Activated CD8-positive, alpha-beta memory T cell treated with anti-CD3 and anti-CD28 coated beads, Interleukin-2, amount 50 U/mL, for 48 hours (primary cell): ENCODE results near the gene NCDN.
A peak's percentile ranks its signal among the peaks of the same experiment; 100 is the strongest.

Experiments used
- DNase-seq: peaks from one replicate; pipeline ENCODE4 v3.0.0-alpha.2; 2020

The NCDN gene

DNA sequence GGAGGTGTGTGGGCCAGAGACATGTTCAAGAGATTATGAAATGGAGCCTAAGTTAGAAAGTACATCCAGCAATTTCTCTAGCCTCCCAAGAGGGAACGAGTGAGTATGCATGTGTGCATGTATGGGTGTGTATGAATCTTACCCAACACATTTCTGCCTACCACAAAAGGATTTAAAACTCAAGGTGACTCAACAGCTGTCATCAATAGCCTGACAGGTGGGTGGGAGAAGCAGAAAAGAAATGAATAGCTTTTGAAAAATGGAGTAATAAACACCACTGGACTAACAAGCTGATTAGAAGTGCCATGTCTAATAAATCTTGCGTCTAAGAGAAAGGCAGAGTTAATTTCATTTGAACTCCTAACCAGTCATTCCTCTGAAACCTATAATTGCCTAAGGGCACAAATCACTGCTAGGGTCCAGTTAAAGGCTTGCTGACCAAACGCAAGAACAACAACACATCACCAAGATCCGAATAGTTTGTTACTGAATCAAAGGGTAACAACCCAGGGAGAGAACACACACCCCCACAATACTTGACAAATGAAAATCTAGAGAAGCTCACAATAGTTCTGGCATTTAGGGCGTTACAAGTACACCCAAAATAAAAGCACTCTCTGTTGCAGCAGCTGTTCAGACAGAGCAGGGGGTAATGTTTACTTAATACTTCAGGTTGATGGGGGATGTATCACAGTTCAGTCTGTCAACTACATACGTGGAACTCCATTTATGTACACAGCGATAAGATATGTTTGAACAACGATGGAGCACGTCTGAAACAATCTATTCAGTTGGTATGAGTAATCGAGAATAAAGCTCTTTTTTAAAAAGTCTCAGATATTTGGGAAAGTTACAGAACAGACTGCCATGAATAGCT lies 1.8 kb upstream of the NCDN start:
- DNase-seq, result no peak

DNA sequence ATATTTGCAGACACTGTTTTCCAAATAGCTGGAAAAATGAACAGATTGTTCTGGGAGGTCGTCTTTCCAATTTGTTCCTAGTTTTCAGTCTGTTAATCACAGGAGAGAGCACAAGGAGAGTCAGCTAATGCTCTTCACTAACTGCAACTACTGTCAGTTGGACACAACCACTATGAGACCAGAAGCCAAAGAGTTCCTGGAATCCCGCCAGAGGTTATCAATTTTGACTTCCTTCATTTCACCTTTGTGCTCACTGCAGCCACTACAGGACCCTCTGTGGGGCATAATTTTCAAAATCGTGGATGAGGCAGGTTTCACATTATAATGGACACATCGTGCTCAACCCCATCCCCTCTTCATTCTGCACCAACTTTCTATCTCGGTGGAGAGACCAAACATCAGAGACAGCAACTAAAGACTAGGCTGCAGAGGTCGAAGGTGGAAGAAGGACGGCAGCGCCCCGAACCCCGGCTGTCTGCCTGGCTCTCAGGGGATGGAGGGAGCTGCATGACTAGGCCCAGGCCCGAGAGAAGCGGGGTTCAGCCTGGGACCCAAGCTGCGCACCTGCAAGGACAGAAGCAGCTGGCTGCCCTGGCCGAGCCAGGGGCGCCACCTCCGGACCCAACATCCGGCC lies 998 bp upstream of the NCDN start:
- DNase-seq, result no peak

DNA sequence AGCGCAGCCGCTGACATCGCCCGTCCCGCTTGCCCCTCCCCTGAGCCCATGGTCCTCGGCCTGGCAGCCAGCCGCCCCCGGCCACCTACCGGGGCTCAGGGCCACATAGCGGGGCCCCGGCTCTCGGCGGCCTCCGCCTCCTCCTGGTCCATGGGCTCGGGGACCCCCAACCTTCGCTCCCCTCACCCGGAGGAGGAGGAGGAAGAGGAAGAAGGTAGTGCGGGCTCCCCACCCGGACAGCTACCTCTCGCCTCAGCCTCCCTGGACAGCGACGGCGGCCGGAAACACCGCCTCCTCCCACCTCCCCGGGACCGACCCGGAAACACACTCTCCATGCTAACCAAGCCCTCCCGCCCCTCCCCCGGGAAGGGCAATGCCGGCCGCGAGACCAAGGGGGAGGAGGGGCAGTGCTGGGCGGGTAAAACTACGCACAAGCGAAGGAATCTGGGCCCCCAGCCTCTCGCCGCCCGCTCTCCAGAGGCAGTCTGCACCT lies 435 bp upstream of the NCDN start, which contains the start of gene KIAA0319L:
KIAA0319L (minus strand) TSS at position 286 of the 493 bp plus-strand sequence. CDS start 2,912 bp downstream, outside the sequence.
- no peak for DNase-seq

DNA sequence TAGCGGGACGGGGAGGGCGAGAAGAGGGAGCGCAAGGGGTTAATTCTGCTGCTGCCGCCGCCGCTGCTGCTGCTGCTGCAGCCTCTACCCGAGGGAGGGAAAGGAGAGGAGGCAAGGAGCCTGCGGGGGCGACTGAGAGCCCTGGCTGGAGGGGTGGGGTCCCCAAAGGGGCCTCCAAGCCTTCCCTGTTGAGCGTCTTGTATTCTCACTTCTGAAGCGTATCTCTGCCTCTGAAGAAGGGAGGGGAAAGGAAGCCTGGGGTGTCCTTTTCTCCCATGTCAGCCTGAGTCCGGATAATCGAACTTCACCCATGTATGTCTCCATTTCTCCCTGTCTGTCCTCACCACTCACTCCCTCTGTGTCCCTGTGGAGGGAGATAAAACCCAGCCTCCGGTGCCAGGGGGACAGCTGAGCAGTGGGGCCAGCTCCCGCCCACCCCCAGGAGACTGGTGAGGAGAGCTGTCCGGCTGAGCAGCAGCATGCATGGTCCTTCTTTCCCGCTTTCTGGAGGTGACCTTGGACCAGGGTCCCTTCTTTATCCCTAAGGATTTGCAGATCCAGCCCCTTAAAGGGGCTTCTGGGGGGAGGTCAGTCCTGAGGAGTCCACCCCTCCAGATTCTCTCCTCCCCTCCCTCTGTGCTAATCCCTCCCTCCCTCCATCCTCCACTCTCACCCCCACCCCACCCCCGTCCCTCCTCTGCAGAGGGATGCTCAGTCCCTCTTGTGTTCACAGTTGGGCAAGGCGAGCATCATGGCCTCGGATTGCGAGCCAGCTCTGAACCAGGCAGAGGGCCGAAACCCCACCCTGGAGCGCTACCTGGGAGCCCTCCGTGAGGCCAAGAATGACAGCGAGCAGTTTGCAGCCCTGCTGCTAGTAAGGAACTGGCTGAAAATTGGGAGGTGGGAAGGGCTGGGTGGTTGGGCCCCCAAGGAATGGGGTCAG lies 1.0 kb downstream of the NCDN start:
- no peak for DNase-seq

DNA sequence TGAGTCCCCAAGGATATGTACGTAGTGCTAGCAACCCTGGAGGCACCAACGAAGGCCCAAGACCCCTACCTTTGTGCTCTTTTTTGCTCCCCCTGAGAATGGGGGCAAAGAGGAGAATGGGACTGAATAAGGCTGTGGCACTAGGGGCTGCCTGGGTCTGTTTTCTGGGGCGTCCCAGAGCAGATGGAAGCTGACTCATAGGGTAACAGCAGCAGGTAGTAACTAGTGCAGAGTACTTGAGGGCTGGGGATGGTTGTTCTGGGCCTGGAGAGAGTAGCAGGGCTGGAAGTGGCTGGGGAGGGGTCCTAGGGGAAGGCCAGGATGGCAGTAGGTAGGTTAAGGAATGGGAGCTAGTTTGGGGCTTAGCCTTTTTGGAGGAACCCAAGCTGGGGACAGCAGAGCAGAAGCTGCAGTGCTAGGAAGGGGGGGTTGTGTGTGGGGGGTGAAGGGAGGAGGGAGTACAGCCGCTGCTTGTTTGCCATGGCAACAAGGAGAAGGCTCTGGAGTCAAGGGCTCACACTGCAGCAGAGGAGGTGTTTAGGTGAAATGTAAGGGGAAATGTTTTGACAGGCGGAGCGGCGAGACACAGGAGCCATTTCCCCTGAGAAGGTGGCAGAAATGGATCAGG lies 1.8 kb downstream of the NCDN start:
- DNase-seq, result no peak

DNA sequence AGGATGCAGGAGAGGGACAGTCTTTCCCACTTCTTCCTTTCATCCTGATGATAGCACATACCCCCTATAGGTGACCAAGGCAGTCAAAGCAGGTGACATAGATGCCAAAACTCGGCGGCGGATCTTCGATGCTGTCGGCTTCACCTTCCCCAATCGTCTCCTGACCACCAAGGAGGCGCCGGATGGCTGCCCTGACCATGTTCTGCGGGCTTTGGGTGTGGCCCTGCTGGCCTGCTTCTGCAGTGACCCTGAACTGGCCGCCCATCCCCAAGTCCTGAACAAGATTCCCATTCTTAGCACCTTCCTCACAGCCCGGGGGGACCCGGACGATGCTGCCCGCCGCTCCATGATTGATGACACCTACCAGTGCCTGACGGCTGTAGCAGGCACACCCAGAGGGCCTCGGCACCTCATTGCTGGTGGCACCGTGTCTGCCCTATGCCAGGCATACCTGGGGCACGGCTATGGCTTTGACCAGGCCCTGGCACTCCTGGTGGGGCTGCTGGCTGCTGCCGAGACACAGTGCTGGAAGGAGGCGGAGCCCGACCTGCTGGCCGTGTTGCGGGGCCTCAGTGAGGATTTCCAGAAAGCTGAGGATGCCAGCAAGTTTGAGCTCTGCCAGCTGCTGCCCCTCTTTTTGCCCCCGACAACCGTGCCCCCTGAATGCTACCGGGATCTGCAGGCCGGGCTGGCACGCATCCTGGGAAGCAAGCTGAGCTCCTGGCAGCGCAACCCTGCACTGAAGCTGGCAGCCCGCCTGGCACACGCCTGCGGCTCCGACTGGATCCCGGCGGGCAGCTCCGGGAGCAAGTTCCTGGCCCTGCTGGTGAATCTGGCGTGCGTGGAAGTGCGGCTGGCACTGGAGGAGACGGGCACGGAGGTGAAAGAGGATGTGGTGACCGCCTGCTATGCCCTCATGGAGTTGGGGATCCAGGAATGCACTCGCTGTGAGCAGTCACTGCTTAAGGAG lies 2.9 kb downstream of the NCDN start:
- DNase-seq, result no peak

DNA sequence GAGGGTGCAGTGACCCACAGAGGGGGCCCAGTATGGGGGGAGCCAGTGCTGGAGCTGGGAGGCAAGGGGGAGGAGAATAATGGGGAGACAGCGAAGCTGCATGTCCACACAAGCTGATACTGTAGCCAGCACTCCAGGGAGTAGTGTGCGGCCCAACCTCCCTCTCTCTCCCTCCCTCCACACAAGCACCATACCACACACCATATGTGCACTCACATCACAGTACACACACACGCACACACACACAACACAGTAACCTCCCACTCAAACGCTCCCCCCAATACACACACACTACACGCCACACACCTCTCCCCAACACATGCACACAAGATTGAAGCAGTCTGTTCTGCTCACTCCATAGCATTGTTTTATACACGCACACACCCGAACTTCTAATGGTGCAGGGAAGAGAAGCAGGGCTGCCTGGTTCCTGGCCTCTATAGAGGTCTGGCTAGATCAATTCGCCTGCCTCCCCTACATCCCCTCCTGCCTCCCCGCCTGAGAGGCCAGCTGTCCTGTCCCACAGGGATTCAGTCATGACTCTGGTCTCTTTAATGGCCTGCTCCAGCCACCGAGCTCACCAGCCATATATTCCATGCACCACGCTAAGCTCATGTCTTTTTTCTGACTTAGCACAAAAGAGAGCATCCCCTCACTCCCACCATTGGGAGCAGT lies 3.8 kb downstream of the NCDN start:
- DNase-seq, result no peak

DNA sequence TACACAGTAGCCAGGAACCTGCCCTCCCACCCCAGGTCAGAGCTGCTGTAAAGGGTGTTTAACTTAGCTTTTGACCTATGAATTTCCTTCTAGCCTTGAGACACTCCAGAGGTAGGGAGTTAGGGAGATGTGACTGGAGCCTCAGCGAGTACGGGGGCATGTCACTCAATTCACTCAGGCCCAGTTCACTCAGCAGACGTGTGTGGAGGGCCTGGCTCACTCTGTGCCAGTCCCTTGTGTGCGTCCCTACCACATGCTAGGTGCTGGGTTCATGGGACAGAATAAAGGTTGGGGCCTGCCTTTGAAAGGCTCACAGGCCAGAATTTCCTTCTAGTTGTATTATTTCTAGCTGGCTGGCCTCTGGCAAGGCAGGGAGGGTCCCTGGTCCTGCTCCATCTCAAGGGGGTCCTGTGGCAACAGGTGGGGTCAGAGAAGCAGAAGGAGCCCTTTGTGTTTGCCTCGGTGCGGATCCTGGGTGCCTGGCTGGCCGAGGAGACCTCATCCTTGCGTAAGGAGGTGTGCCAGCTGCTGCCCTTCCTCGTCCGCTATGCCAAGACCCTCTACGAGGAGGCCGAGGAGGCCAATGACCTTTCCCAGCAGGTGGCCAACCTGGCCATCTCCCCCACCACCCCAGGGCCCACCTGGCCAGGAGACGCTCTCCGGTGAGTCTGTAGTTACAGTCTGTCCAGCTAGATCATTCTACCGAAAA lies 4.5 kb downstream of the NCDN start:
- DNase-seq, result no peak

DNA sequence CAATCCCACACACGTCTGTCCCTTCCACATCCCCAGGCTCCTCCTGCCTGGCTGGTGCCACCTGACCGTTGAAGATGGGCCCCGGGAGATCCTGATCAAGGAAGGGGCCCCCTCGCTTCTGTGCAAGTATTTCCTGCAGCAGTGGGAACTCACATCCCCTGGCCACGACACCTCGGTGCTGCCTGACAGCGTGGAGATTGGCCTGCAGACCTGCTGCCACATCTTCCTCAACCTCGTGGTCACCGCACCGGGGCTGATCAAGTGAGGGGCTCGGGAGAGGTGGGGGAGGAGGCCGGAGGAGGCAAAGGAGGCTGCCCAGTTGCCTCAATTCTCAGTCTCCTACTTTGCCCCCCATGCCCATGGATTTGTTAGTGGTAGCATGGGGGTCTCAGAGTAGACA lies 5.6 kb downstream of the NCDN start:
- DNase-seq, result no peak

DNA sequence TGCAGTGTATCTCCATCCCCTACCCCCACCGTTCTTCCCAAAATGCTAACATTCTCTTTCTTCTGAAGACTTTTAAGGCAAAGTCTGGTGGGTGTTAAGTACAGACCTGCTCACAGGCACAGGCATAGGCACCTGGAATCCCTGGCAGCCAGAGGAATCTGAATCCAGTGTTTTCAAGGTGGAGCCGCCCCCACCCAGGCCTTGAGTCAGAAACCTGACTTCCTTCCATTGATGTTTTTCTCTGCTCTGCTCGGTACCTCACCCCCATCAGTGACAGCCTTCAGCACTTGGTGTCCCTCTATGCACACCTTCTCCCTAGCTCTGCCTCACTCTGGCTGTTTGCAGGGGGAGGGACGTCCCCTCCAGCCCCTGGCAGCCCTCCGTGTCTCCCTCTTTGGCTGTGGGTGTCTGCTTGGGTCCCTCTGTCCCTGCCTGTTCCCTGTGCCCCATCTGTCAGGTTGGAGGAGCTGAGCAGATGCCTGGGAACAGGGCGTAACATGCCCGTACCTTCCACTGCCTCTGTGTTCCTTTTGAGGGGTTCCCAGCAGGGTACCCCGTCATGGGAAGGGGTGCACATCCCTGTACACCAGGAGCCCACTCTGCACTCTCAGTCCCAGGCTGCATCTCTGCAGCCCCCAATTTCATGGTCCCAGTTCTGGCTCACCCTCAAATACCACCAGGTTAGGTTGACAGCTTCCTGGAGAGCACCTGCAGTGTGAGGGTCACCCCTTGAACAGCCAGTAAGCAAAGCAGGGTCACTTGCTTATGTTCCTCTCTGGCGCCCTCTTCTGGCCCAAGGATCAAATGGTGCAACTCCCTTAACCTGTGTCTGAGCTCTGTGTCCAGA lies 6.7 kb downstream of the NCDN start:
- peak; percentile 91 for DNase-seq

DNA sequence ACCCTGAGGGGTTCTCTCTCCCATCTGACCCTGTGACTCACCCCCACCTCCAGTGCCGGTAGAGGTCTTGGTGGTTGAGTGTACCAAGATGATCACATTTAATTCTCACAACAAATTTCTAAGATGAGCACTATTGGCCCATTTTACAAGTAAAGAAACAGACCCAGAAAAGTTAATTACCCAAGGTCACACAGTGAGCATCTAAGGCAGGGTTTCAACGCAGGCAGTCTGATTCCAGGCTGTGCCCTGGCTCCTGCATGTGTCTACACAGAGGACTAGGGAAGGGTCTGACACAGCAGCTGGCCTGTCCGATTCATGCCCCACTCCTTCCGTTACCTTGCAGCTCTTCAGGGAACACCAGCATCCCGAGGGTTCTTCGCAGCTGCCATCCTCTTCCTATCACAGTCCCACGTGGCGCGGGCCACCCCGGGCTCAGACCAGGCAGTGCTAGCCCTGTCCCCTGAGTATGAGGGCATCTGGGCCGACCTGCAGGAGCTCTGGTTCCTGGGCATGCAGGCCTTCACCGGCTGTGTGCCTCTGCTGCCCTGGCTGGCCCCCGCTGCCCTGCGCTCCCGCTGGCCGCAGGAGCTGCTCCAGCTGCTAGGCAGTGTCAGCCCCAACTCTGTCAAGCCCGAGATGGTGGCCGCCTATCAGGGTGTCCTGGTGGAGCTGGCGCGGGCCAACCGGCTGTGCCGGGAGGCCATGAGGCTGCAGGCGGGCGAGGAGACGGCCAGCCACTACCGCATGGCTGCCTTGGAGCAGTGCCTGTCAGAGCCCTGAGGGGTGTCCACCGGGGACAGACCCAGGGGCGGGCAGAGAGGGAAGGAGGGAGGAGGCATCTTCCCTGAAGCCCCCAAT lies 7.5 kb downstream of the NCDN start:
- no peak for DNase-seq

DNA sequence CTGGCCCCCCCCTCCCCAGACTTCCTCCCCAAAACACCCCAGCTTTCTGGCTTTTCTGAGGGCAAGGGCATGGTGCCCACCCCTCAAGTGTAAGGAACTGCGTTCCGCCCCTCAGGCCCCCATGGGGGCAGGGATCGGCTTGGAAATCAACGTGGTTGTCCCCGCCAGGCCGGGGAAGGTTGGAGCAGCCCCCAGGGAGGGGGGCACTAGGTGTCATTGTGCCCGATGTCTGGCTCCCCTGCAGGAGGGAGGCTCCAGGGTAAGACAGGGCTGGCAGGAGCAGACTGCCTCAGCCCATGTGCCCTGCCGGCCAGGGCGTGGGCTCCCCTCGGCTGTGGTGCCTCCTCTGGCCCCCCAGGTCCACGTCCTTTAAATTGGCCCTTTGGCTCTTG lies 8.1 kb downstream of the NCDN start:
- DNase-seq, result no peak

DNA sequence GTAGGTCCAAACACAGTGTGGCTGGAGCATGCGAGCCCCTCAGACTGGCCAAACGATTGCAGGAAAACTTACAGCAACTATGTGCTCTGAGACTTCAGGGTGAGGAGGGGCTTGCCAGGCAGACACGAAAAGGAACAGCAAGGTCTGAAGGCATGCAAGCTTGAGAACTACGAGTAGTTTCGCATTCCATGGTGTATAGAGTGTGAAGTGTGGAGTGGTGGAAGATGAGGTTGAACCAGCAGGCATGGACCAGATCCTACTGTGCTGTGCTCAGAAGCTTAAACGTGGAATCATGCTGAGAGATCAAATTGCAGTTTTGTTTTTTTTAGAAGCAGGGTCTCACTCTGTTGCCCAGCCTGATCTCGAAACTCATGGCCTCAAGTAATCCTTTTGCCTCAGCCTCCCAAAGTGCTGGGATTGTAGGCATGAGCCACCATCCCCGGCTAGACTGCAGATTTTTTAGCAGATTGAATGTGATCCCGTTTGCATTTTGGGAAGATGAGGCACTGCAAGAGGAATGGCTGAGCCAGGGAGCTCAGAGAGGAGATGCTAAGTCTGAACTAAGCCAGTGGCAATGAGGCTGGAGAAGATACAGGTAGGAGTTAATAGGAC lies 10.5 kb downstream of the NCDN start:
- peak; percentile 41 for DNase-seq

DNA sequence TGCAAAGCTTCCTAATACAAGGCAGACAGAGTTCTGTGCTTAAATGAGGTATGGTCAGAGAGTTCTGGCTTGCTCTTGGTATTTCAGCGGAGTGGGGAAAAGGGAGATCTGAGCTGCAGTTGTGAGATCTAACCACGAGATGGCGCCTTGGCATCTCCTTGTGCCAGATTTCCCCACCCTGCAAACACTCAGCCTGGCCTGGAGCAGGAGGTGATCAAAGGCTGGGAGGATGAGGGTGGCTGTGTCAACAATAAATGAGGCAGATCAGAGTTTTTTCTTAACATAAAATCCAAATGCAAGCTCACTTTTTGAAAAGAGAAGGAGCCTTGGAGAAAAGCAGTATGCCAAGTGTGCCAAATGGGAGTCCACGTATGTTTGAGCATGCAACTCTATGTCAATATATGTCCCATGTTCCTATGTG lies 11.4 kb downstream of the NCDN start:
- peak; percentile 83 for DNase-seq

DNA sequence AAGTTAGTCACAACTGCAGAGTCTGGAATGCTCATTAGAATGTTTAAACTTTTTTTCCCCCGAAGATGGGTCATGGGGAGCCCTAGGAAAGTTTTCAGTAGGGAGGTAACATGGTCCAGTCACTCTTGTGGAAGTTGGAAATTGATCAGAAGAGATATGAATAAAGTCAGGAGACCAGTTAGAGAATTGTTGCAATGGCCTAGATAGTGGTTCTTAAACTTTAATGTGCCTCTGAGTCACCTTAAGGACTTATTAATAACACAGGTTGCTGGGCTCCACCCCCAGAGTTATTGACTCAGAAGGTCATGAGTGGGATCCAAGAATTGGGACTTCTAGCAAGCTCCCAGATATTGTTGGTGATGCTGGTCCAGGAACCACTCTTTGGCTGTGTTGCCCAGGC lies 12.3 kb downstream of the NCDN start:
- DNase-seq, result peak; percentile 18

DNA sequence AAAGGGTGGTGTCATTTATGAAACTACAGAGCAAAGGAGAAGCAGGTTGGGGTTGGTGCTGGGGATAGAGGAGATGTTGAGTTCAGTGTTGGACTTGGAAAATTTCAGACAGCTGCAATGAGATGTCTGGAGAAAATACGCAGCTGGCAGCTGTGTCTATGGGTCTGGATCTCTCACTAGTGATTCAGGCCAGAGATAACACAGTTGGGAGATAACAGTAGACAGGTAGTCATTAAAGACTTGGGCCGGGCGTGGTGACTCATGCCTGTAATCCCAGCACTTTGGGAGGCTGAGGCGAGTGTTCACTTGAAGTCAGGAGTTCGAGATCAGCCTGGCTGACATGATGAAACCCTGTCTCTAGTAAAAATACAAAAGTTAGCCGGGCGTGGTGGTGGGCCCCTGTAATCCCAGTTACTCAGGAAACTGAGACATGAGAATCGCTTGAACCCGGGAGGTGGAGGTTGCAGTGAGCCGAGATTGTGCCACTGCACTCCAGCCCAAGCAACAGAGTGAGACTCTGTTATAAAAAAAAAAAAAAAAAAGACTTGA lies 13.1 kb downstream of the NCDN start:
- DNase-seq, result peak; percentile 28

DNA sequence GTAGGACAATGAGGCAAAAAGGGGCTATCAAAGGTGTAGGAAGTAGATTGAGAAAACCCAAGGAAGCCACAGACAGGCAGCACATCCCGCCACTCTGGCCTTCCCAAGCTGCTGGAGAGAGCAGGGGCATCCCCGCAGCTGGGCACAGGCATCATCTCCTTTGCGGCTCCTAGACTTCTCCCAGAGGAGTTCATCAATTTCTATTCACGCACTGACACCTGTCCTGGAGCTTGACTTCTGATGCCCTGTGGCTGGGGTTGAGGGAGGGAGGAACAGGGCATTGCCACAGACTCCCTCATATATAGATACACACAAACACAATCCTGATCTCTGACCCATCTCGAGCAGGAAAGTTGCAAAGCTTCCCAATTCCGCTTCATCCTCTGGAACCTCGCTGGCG lies 13.7 kb downstream of the NCDN start:
- DNase-seq, result peak; percentile 46
